ENCODE measurements around the gene WDR93. TPM values are rescaled to one million over a fixed set of nuclear protein-coding genes. Genes with fewer than 3 reads are reported as not detected.
A peak's percentile ranks its signal among the peaks of the same experiment; 100 is the strongest.

Gene WDR93
- total and polyA plus RNA-seq, 8 donors, result 0.09 to 0.92 (median 0.15) TPM; not detected in 1

- no peak for TF ChIP-seq CTCF (IDR thresholded peaks at IDR 0.05)
- Histone ChIP-seq H3K4me1 (peaks cover 0 to 14% (median 3%) of the 10 kb centered on the region in 3 donors), H3K36me3 (no peaks in the 10 kb centered on the region), H3K27ac (no peak overlapping the region), H3K9me3 (no peaks in the 10 kb centered on the region), H3K4me3 (no peak overlapping the region), H3K27me3 (no peaks in the 10 kb centered on the region)
- 38 to 63% methylated on average over 2 of the region's 2 CpGs for WGBS, 2 donors
- DNase-seq, result no peak
- intact Hi-C loops (cut with DNase I), result no loop called here
- no peak for FAIRE-seq
- ATAC-seq, result no peak
These were observed 2.5 kb downstream of the WDR93 start for GRCh38 chr15:89693091-89693490.

GRCh38 chr15:89693696-89694095 lies 3.1 kb downstream of the WDR93 start:
- H3K27me3 ChIP-seq, result no peaks in the 10 kb centered on the region
- FAIRE-seq (no peak), DNase-seq (no peak), ATAC-seq (no peak)
- no peaks in the 10 kb centered on the region for H3K36me3 ChIP-seq
- H3K4me3 ChIP-seq, result no peak overlapping the region
- H3K9me3 ChIP-seq, result no peaks in the 10 kb centered on the region
- H3K4me1 ChIP-seq, result peaks cover 0 to 11% (median 3%) of the 10 kb centered on the region in 3 donors
- H3K27ac ChIP-seq, result no peak overlapping the region
- 81 to 82% methylated on average over 1 of the region's 1 CpG for WGBS, 2 donors
- TF ChIP-seq CTCF (IDR thresholded peaks at IDR 0.05), result no peak
- intact Hi-C loops (cut with DNase I), result no loop called here

GRCh38 chr15:89695198-89695597 lies 4.6 kb downstream of the WDR93 start:
- no peaks in the 10 kb centered on the region for H3K9me3 ChIP-seq
- no peak overlapping the region for H3K27ac ChIP-seq
- 80 to 97% methylated on average over 1 of the region's 1 CpG for WGBS, 2 donors
- peaks cover 0 to 3% (median 2%) of the 10 kb centered on the region in 3 donors for H3K4me1 ChIP-seq
- H3K27me3 ChIP-seq, result no peaks in the 10 kb centered on the region
- no peak overlapping the region for H3K4me3 ChIP-seq
- ATAC-seq (no peak), DNase-seq (no peak), FAIRE-seq (no peak)
- intact Hi-C loops (cut with DNase I), result no loop called here
- no peaks in the 10 kb centered on the region for H3K36me3 ChIP-seq
- no peak for TF ChIP-seq CTCF (IDR thresholded peaks at IDR 0.05)

- Histone ChIP-seq H3K27me3 (no peaks in the 10 kb centered on the region), H3K36me3 (no peaks in the 10 kb centered on the region), H3K4me3 (no peak overlapping the region), H3K9me3 (no peaks in the 10 kb centered on the region), H3K27ac (no peak overlapping the region), H3K4me1 (no peaks in the 10 kb centered on the region)
- ATAC-seq (no peak), DNase-seq (no peak), FAIRE-seq (no peak)
- intact Hi-C loops (cut with DNase I), result no loop called here
- TF ChIP-seq CTCF (IDR thresholded peaks at IDR 0.05), result no peak
These were observed 13.8 kb downstream of the WDR93 start for GRCh38 chr15:89704411-89704810.

GRCh38 chr15:89707577-89707976 lies 17.0 kb downstream of the WDR93 start:
- Histone ChIP-seq H3K4me3 (no peak overlapping the region), H3K27ac (no peak overlapping the region), H3K27me3 (no peaks in the 10 kb centered on the region), H3K4me1 (no peaks in the 10 kb centered on the region), H3K9me3 (no peaks in the 10 kb centered on the region), H3K36me3 (no peaks in the 10 kb centered on the region)
- intact Hi-C loops (cut with DNase I), result no loop called here
- 26 to 34% methylated on average over 1 of the region's 1 CpG for WGBS, 2 donors
- ATAC-seq (no peak), FAIRE-seq (peak; percentile 56), DNase-seq (no peak)
- no peak for TF ChIP-seq CTCF (IDR thresholded peaks at IDR 0.05)
